Gastrocnemius medialis (tissue), 4 donors: ENCODE data around the gene BORCS6. TPM values are rescaled to one million over a fixed set of nuclear protein-coding genes. Genes with fewer than 3 reads are reported as not detected.

Experiments
- ATAC-seq, 2 donors: fragments of 150-250 bp; one replicate each; pipeline ENCODE4 v1.9.1; 2016
- DNase-seq, 2 donors: peaks; one replicate each; pipeline ENCODE4 v3.0.0-alpha.2; 2019
- H3K27ac ChIP-seq, 4 donors: fragments of 200-600 bp; sonication (generic); 1 replicate in 1 of 4; 2 replicates in 3 of 4; pipeline ENCODE4 v1.5.1; 2016 to 2018; ENCODE audit warnings: mild to moderate bottlenecking in 2 of 4, moderate library complexity in 1 of 4
- H3K27me3 ChIP-seq, 3 donors: fragments of 200-600 bp; sonication (generic) in 2 of 3; 1 replicate in 1 of 3; 2 replicates in 2 of 3; pipeline versions ENCODE4 v1.5.1 to v1.6.0; 2016 to 2019; ENCODE audit warnings: mild to moderate bottlenecking in 1 of 3, moderate library complexity in 1 of 3
- H3K36me3 ChIP-seq, 2 donors: fragments of 200-600 bp; sonication (generic) in 1 of 2; one replicate each; pipeline ENCODE4 v1.5.1; 2017 to 2018
- H3K4me1 ChIP-seq, 2 donors: fragments of 200-600 bp; sonication (generic) in 1 of 2; one replicate each; pipeline ENCODE4 v1.5.1; 2016 to 2017; ENCODE audit warnings: mild to moderate bottlenecking in 2 of 2
- H3K4me3 ChIP-seq, 4 donors: fragments of 200-600 bp; sonication (generic) in 3 of 4; 1 replicate in 1 of 4; 2 replicates in 3 of 4; pipeline ENCODE4 v1.5.1; 2016 to 2019; ENCODE audit warnings: mild to moderate bottlenecking in 2 of 4
- H3K9me3 ChIP-seq, 3 donors: fragments of 200-600 bp; sonication (generic) in 2 of 3; 1 replicate in 1 of 3; 2 replicates in 2 of 3; pipeline ENCODE4 v1.5.1; 2016 to 2019
- CTCF ChIP-seq, 5 experiments: fragments of 450-650 bp in 3 of 5; fragments of 200-600 bp in 2 of 5; sonication (generic) in 2 of 5; IDR thresholded peaks in 4 of 5; conservative IDR thresholded peaks in 1 of 5; 1 replicate in 4 of 5; 2 replicates in 1 of 5; pipeline ENCODE4 v1.5.1; 2016 to 2019; ENCODE audit warnings: antibody characterized with exemption in 5 of 5, mild to moderate bottlenecking in 3 of 5, moderate library complexity in 3 of 5
- POLR2A ChIP-seq, 2 donors: fragments of 450-650 bp; IDR thresholded peaks; one replicate each; pipeline ENCODE4 v1.6.1; 2017; ENCODE audit warnings: antibody characterized with exemption in 2 of 2, mild to moderate bottlenecking in 2 of 2, moderate library complexity in 2 of 2
- in situ Hi-C, 4 donors: fragments of 200-750 bp; cut with MboI; loops; one replicate each; pipeline versions ENCODE4 v1.15.0 to v1.8.0; 2017; ENCODE audit warnings: low sequenced_read_pairs in 4 of 4
- intact Hi-C: fragments of 100-400 bp; cut with DNase I; formaldehyde crosslinking; loops from one replicate; pipeline ENCODE4 v1.15.1; 2023; ENCODE audit warnings: low total_unique reads
- total RNA-seq, 4 donors: library from RNA; depleted of rRNA; stranded (reverse); fragments of >200 nt; gene quantifications; one replicate each; pipeline versions ENCODE4 v1.1.0 to v1.2.3, GENCODE V29; 2016

The BORCS6 gene
- total RNA-seq, 4 donors from 2014 or later, result 16.2 to 34.5 (median 26.2) TPM

DNA sequence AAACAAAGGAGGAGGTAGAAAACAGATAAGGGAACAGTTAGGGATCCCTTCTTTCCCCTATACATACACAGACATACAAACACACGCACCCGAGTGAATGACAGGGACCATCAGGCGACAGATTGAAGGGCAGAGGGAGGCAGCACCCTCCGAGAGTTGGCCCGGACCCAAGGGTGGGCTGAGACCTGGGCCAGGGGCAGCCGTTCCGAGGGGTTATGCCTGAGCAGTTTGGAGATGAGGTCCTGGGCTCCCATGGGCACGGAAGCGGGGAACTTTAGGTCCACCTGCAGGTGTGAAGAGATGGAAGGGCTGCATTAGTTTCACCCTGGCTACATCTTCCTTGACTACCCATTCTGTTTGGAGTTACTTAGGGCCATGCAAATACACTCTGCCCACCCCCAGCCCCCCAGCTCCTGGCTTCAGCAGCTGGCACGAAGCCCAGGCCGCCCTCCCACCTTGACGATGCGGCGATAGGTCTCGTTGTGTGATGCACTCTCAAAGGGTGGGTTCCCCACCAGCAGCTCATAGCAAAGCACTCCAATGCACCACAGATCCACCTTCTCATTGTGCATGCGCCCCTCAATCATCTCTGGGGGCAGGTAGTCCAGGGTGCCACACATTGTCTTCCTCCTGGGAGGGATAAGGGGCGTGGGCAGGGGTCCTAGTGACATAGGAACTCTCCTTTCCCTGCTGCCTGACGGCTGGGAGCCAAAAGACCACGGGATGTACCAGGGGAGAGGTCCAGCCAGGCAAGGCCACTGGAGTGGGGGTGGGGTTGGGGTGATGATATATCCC, 15.0 kb upstream of the BORCS6 start:
- Histone ChIP-seq H3K27ac (no peak overlapping the region), H3K9me3 (no peaks in the 10 kb centered on the region), H3K4me1 (peaks cover 1 to 3% of the 10 kb centered on the region in 2 donors), H3K36me3 (no peaks in the 10 kb centered on the region), H3K4me3 (no peak overlapping the region), H3K27me3 (no peaks in the 10 kb centered on the region)
- in situ Hi-C loops (no loop called here), intact Hi-C loops (loop anchor here (5.0 kb wide), 1 partner anchor 82 kb away; the partner anchor contains the start of gene RANGRF)
- DNase-seq, result no peak
- TF ChIP-seq CTCF (IDR thresholded peaks at IDR 0.05 in 4 of 5, conservative IDR thresholded peaks at IDR 0.05 in 1 of 5), result no peak
- no peak for TF ChIP-seq POLR2A (IDR thresholded peaks at IDR 0.05)
- no peak for ATAC-seq

DNA sequence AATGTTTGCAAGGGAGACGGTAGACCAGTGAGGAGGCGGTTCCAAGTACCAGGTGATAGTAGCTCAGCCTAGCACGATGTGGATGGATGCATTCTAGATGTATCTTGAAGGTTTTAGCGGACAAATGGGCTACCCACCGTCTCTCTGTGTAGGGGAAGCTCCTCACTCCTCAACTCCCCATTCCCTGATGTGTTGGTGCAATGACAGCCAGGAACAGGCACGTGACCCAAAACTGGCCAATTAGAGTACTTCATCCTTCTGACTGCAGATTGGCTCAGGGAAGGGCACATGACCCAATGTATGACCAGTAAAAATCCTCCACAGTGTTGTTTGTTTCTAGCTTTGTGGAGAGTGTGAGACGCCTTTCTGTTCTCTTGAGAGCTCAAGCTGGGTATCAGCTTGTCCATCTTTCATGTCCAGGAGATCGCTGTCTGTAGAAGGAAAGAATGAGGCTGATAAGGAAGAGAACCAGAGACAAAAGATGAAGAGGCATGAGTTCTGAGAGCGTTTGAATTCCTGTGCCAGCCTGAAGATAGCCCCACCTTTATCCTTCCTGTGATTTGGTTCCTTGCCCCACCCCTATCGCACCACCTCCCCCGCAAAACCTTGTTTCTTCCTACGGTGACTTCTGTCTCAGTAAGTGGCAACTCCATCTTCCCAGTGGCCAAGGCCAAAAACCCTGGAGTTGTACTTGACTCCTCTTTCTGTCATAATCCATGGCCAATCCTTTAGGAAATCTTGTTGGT, 2.3 kb upstream of the BORCS6 start:
- TF ChIP-seq CTCF (IDR thresholded peaks at IDR 0.05 in 4 of 5, conservative IDR thresholded peaks at IDR 0.05 in 1 of 5) (no peak), POLR2A (IDR thresholded peaks at IDR 0.05) (peak; percentile 73 to 86)

GRCh38 chr17:8190506-8190905, 526 bp upstream of the BORCS6 start:
- peak overlapping the region; percentile 86 to 99 (median 97) for H3K27ac ChIP-seq
- no peaks in the 10 kb centered on the region for H3K9me3 ChIP-seq
- no peak for DNase-seq
- ATAC-seq, result no peak
- H3K27me3 ChIP-seq, result no peaks in the 10 kb centered on the region
- H3K4me3 ChIP-seq, result peak overlapping the region; percentile 21 to 98 (median 54)
- TF ChIP-seq POLR2A (IDR thresholded peaks at IDR 0.05) (no peak), CTCF (IDR thresholded peaks at IDR 0.05 in 4 of 5, conservative IDR thresholded peaks at IDR 0.05 in 1 of 5) (no peak)
- in situ Hi-C loops, result no loop called here
- H3K36me3 ChIP-seq, result no peaks in the 10 kb centered on the region
- intact Hi-C loops, result no loop called here
- peaks cover 37 to 42% of the 10 kb centered on the region in 2 donors for H3K4me1 ChIP-seq

More for the DNA sequence above, 2.3 kb upstream of the BORCS6 start:
- DNase-seq (peak; percentile 92 to 94), ATAC-seq (peak; percentile 77 to 80)
- Histone ChIP-seq H3K4me1 (peaks cover 37 to 38% of the 10 kb centered on the region in 2 donors), H3K27ac (peak overlapping the region; percentile 89 to 96 (median 92)), H3K36me3 (no peaks in the 10 kb centered on the region), H3K27me3 (no peaks in the 10 kb centered on the region), H3K9me3 (no peaks in the 10 kb centered on the region), H3K4me3 (peak overlapping the region; percentile 43 to 59 (median 57))
- in situ Hi-C loops, result no loop called here
- intact Hi-C loops, result no loop called here

GRCh38 chr17:8189041-8189710, 804 bp downstream of the BORCS6 start:
- ATAC-seq (no peak), DNase-seq (no peak)
- H3K4me3 ChIP-seq, result peak overlapping the region; percentile 59 to 98 (median 84)
- in situ Hi-C loops, result loop anchor here in 1 of 4 donors (5.0 to 10.0 kb wide), 2 partner anchors 33 to 64 kb away; partner anchors contain the start of gene HES7
- no peaks in the 10 kb centered on the region for H3K36me3 ChIP-seq
- TF ChIP-seq CTCF (IDR thresholded peaks at IDR 0.05 in 4 of 5, conservative IDR thresholded peaks at IDR 0.05 in 1 of 5) (no peak), POLR2A (IDR thresholded peaks at IDR 0.05) (no peak)
- intact Hi-C loops, result no loop called here
- peak overlapping the region; percentile 86 to 99 (median 97) for H3K27ac ChIP-seq
- H3K27me3 ChIP-seq, result no peaks in the 10 kb centered on the region
- H3K4me1 ChIP-seq, result peaks cover 37 to 42% of the 10 kb centered on the region in 2 donors
- H3K9me3 ChIP-seq, result no peaks in the 10 kb centered on the region
